T-helper 9 cell (primary cell): ENCODE measurements around the gene MREG.

Experiments used
- DNase-seq: peaks from one replicate; pipeline ENCODE4 v3.0.0-alpha.2; 2020

The MREG gene

GRCh38 chr2:215915441-215915840 lies 97.9 kb downstream of the MREG start:
- no peak for DNase-seq

GRCh38 chr2:215914777-215915165 lies 98.6 kb downstream of the MREG start:
- no peak for DNase-seq

- no peak for DNase-seq
Observed at GRCh38 chr2:215914054-215914776, 99.1 kb downstream of the MREG start.

- no peak for DNase-seq
Observed at GRCh38 chr2:215912299-215912842, 101.0 kb downstream of the MREG start.

- no peak for DNase-seq
Observed at GRCh38 chr2:215911301-215912085, 101.9 kb downstream of the MREG start.

- no peak for DNase-seq
Observed at GRCh38 chr2:215910180-215910579, 103.2 kb downstream of the MREG start.

- no peak for DNase-seq
Observed at GRCh38 chr2:215907147-215907546, 106.2 kb downstream of the MREG start.

GRCh38 chr2:215906458-215906857 lies 106.9 kb downstream of the MREG start:
- no peak for DNase-seq

GRCh38 chr2:215905691-215906090 lies 107.7 kb downstream of the MREG start:
- DNase-seq: no peak

- DNase-seq: no peak
Observed at GRCh38 chr2:215904101-215904500, 109.2 kb downstream of the MREG start.

GRCh38 chr2:215903203-215903602 lies 110.1 kb downstream of the MREG start:
- no peak for DNase-seq

GRCh38 chr2:215901796-215902195 lies 111.6 kb downstream of the MREG start:
- no peak for DNase-seq

GRCh38 chr2:215900843-215901242 lies 112.5 kb downstream of the MREG start:
- no peak for DNase-seq

GRCh38 chr2:215900203-215900611 lies 113.1 kb downstream of the MREG start:
- no peak for DNase-seq

GRCh38 chr2:215899141-215900074 lies 113.9 kb downstream of the MREG start:
- DNase-seq: no peak

GRCh38 chr2:215898363-215898762 lies 115.0 kb downstream of the MREG start:
- DNase-seq: no peak

GRCh38 chr2:215896921-215897320 lies 116.4 kb downstream of the MREG start:
- DNase-seq: no peak

GRCh38 chr2:215895330-215895729 lies 118.0 kb downstream of the MREG start:
- DNase-seq: no peak
